Lower leg skin (tissue), 4 donors: ENCODE results near the gene ZBTB12. TPM values are rescaled to one million over a fixed set of nuclear protein-coding genes. Genes with fewer than 3 reads are reported as not detected.

Source experiments
- DNase-seq, 2 donors: peaks; one replicate each; pipeline ENCODE4 v3.0.0-alpha.2; 2019; ENCODE audit warnings: low spot score in 2 of 2
- H3K4me3 ChIP-seq: fragments of 200-600 bp; sonication (generic); 2 replicates; pipeline ENCODE4 v1.5.1; 2017; ENCODE audit warnings: mild to moderate bottlenecking, low read depth; ENCODE audit not compliant: poor library complexity, severe bottlenecking
- CTCF ChIP-seq, 3 donors: fragments of 450-650 bp; IDR thresholded peaks; one replicate each; pipeline ENCODE4 v1.5.1; 2016; ENCODE audit warnings: antibody characterized with exemption in 3 of 3, mild to moderate bottlenecking in 3 of 3, moderate library complexity in 2 of 3
- POLR2A ChIP-seq, 2 donors: fragments of 450-650 bp; IDR thresholded peaks; one replicate each; pipeline ENCODE4 v1.6.1; 2016 to 2017; ENCODE audit warnings: antibody characterized with exemption in 2 of 2, mild to moderate bottlenecking in 1 of 2, moderate library complexity in 1 of 2
- WGBS, 2 donors: methylation state at CpG; one replicate each; pipeline ENCODE4 v1.1.5; 2018; 5-methylcytosine and 5-hydroxymethylcytosine counted together
- intact Hi-C: fragments of 100-400 bp; cut with DNase I; formaldehyde crosslinking; loops from one replicate; pipeline ENCODE4 v1.15.0; 2023; ENCODE audit warnings: low total_unique reads
- total RNA-seq, 4 donors: library from RNA; depleted of rRNA; stranded (reverse); fragments of >200 nt; gene quantifications; one replicate each; pipeline ENCODE4 v1.1.0, GENCODE V29; 2016

Gene ZBTB12
- total RNA-seq, 4 donors from 2014 or later, result 0.25 to 1.6 (median 0.77) TPM

- no peak for DNase-seq
- intact Hi-C loops, result no loop called here
- no peak overlapping the region for H3K4me3 ChIP-seq
- WGBS, 2 donors, result 88 to 89% methylated on average over 24 of the region's 24 CpGs
- no peak for TF ChIP-seq POLR2A (IDR thresholded peaks at IDR 0.05)
Observed at GRCh38 chr6:31947070-31947675, 45.3 kb upstream of the ZBTB12 start.

- DNase-seq, result no peak
- intact Hi-C loops, result no loop called here
Observed at GRCh38 chr6:31946370-31946885, 44.5 kb upstream of the ZBTB12 start.

GRCh38 chr6:31945507-31946369 lies 43.9 kb upstream of the ZBTB12 start, which contains the start of gene CFB:
TSS of gene CFB (plus strand) at chr6:31946095. CDS start at chr6:31946222, 127 bp downstream.
- intact Hi-C loops, result no loop called here
- DNase-seq, result peak; percentile 81 to 95
- WGBS, 2 donors, result 19 to 28% methylated on average over 11 of the region's 11 CpGs
- TF ChIP-seq POLR2A (IDR thresholded peaks at IDR 0.05) (no peak), CTCF (IDR thresholded peaks at IDR 0.05) (no peak)
- no peak within 1 kb of the TSS for H3K4me3 ChIP-seq

More at GRCh38 chr6:31946370-31946885, 44.5 kb upstream of the ZBTB12 start:
- TF ChIP-seq POLR2A (IDR thresholded peaks at IDR 0.05) (no peak), CTCF (IDR thresholded peaks at IDR 0.05) (no peak)
- no peak overlapping the region for H3K4me3 ChIP-seq
- WGBS, 2 donors, result 81 to 82% methylated on average over 11 of the region's 11 CpGs

- TF ChIP-seq POLR2A (IDR thresholded peaks at IDR 0.05), result no peak
- no peak for TF ChIP-seq CTCF (IDR thresholded peaks at IDR 0.05)
- no peak for DNase-seq
- intact Hi-C loops, result no loop called here
- 40 to 43% methylated on average over 9 of the region's 9 CpGs for WGBS, 2 donors
- H3K4me3 ChIP-seq, result no peak overlapping the region
Observed at GRCh38 chr6:31945154-31945506, 43.2 kb upstream of the ZBTB12 start.

GRCh38 chr6:31943742-31944141 lies 41.9 kb upstream of the ZBTB12 start:
- 90 to 93% methylated on average over 3 of the region's 3 CpGs for WGBS, 2 donors
- intact Hi-C loops, result no loop called here
- DNase-seq, result no peak
- TF ChIP-seq POLR2A (IDR thresholded peaks at IDR 0.05), result no peak
- no peak for TF ChIP-seq CTCF (IDR thresholded peaks at IDR 0.05)
- no peak overlapping the region for H3K4me3 ChIP-seq

GRCh38 chr6:31940256-31940664 lies 38.4 kb upstream of the ZBTB12 start:
- DNase-seq, result no peak
- 20 to 22% methylated on average over 6 of the region's 6 CpGs for WGBS, 2 donors
- no peak overlapping the region for H3K4me3 ChIP-seq
- intact Hi-C loops, result no loop called here
- TF ChIP-seq POLR2A (IDR thresholded peaks at IDR 0.05) (no peak), CTCF (IDR thresholded peaks at IDR 0.05) (no peak)
